OCI-LY3 (cell line): ENCODE data around the gene BHMT.

Source experiments
- H2AFZ ChIP-seq: fragments of 200-600, 300-600 bp; shearing (Covaris generic); 2 replicates; pipeline ENCODE4 v1.6.0; 2014; ENCODE audit warnings: antibody characterized with exemption, low read depth, low read length
- H3K27ac ChIP-seq: fragments of 200-600, 300-600 bp; sonication (generic); 2 replicates; pipeline ENCODE4 v1.5.1; 2014; ENCODE audit warnings: mild to moderate bottlenecking, low read length, moderate library complexity, mixed read lengths
- H3K27me3 ChIP-seq: fragments of 200-600, 300-600 bp; sonication (generic); 2 replicates; pipeline ENCODE4 v1.6.1; 2014; ENCODE audit warnings: low read depth, low read length, mixed read lengths
- H3K36me3 ChIP-seq: fragments of 200-600, 300-600 bp; sonication (generic); replicated peaks from 2 replicates; pipeline ENCODE3; 2014; ENCODE audit warnings: low read depth, low read length, mixed read lengths
- H3K4me1 ChIP-seq: fragments of 300-600, 200-600 bp; sonication (generic); 2 replicates; pipeline ENCODE4 v1.6.1; 2014; ENCODE audit warnings: low read length, mixed read lengths
- H3K4me2 ChIP-seq: fragments of 200-600, 300-600 bp; sonication (generic); 2 replicates; pipeline ENCODE4 v1.6.1; 2014; ENCODE audit warnings: low read length, mixed read lengths
- H3K4me3 ChIP-seq: fragments of 300-600, 200-600 bp; sonication (generic); 2 replicates; pipeline ENCODE4 v1.5.1; 2014; ENCODE audit warnings: antibody characterized with exemption, mild to moderate bottlenecking, low read length, moderate library complexity
- H3K79me2 ChIP-seq: fragments of 300-600, 200-600 bp; shearing (Covaris generic); 2 replicates; pipeline ENCODE4 v1.6.1; 2014; ENCODE audit warnings: mild to moderate bottlenecking, low read length, mixed read lengths
- H3K9ac ChIP-seq: fragments of 300-600, 200-600 bp; shearing (Covaris generic); 2 replicates; pipeline ENCODE4 v1.6.0; 2014; ENCODE audit warnings: mild to moderate bottlenecking, low read length, moderate library complexity
- H3K9me3 ChIP-seq: fragments of 200-600, 300-600 bp; shearing (Covaris generic); 2 replicates; pipeline ENCODE4 v1.6.1; 2014; ENCODE audit warnings: low read length, mixed read lengths; ENCODE audit not compliant: insufficient read depth
- H4K20me1 ChIP-seq: fragments of 200-600, 300-600 bp; sonication (generic); 2 replicates; pipeline ENCODE4 v1.6.1; 2016; ENCODE audit warnings: low read length, mixed read lengths; ENCODE audit not compliant: insufficient read depth
- EZH2phosphoT487 ChIP-seq: fragments of 200-600 bp; shearing (Covaris generic); IDR thresholded peaks from 2 replicates; pipeline ENCODE4 v1.6.1; 2018; ENCODE audit warnings: antibody characterized with exemption, mixed run types, low read depth
- TF ChIP-seq, protein P1 (sequence below): fragments of 200-600, 300-600 bp; sonication (generic); IDR thresholded peaks from 2 replicates; pipeline ENCODE4 v1.5.1; 2014; ENCODE audit warnings: antibody characterized with exemption, low read length, low read depth

Gene BHMT

DNA sequence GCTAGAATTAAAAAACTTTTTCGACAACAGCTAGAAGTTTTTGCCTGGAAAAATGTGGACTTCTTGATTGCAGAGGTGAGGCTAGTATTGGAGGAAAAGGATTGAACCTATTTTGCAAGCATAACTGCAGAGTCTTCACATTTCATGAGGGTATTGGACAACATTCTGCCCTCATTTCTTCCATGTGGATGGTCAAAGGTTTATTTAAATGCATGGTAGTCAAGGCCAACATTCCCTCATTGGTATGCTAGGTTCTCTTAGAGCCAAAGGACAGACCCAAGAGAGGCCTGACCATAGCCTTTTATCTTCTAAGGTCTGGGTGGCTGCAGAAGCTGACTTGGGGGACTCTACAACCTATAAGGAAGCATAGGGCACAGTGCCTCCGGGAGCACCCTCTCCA lies 30.8 kb upstream of the BHMT start:
- H3K27me3 ChIP-seq = no peaks in the 10 kb centered on the region
- no peak overlapping the region for H3K4me2 ChIP-seq
- no peak overlapping the region for H3K9ac ChIP-seq
- no peaks in the 10 kb centered on the region for H3K79me2 ChIP-seq
- H3K4me1 ChIP-seq = no peaks in the 10 kb centered on the region
- H3K27ac ChIP-seq = no peak overlapping the region
- H3K36me3 ChIP-seq = no peaks in the 10 kb centered on the region
- H4K20me1 ChIP-seq = no peaks in the 10 kb centered on the region
- H3K9me3 ChIP-seq = no peaks in the 10 kb centered on the region
- no peak for TF ChIP-seq EZH2phosphoT487
- TF ChIP-seq, protein P1, sequence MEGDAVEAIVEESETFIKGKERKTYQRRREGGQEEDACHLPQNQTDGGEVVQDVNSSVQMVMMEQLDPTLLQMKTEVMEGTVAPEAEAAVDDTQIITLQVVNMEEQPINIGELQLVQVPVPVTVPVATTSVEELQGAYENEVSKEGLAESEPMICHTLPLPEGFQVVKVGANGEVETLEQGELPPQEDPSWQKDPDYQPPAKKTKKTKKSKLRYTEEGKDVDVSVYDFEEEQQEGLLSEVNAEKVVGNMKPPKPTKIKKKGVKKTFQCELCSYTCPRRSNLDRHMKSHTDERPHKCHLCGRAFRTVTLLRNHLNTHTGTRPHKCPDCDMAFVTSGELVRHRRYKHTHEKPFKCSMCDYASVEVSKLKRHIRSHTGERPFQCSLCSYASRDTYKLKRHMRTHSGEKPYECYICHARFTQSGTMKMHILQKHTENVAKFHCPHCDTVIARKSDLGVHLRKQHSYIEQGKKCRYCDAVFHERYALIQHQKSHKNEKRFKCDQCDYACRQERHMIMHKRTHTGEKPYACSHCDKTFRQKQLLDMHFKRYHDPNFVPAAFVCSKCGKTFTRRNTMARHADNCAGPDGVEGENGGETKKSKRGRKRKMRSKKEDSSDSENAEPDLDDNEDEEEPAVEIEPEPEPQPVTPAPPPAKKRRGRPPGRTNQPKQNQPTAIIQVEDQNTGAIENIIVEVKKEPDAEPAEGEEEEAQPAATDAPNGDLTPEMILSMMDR = no peak
- no peak overlapping the region for H3K4me3 ChIP-seq
- no peak overlapping the region for H2AFZ ChIP-seq

DNA sequence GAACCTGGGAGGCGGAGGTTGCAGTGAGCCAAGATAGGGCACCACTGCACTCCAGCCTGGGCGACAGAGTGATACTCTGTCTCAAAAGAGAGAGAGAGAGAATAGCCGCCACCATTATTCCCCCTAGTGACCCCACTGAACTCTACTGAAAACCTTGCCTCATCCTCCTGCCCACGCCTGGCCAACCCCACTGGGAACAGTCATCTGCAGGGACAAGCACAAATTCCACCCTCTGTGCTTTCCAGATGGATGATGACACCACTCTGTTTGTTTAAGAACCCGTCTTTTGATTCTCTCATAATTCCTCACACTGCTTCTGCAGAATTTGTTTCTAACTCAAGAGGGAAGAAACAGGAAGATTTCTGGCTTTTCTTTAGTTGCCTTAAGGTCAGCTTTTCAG lies 29.8 kb upstream of the BHMT start:
- Histone ChIP-seq H3K9ac (no peak overlapping the region), H3K79me2 (no peaks in the 10 kb centered on the region), H4K20me1 (no peaks in the 10 kb centered on the region), H3K27ac (no peak overlapping the region), H3K4me2 (no peak overlapping the region), H2AFZ (no peak overlapping the region), H3K4me1 (no peaks in the 10 kb centered on the region), H3K4me3 (no peak overlapping the region), H3K9me3 (no peaks in the 10 kb centered on the region), H3K36me3 (no peaks in the 10 kb centered on the region), H3K27me3 (no peaks in the 10 kb centered on the region)
- TF ChIP-seq, protein P1 = no peak
- TF ChIP-seq EZH2phosphoT487 = no peak

DNA sequence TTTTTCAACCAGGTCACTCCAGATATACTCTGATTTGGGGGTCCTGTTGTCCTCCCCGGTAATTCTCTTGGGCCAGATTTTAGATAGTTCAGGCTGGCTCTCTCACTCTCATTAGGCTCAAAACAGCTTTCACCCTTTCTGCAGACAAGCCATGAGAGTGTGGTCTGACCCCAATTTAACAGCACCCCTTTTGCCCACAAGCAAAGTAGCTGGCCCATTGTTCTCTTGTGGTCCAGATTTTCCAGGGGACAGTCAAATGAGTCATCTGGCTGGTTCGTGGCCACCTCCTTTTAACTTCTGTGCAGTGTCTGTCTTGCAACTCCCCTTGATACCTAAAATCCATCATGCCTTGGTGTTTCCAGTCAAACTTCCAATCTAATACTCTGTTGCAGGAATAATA lies 25.5 kb upstream of the BHMT start:
- no peak overlapping the region for H2AFZ ChIP-seq

DNA sequence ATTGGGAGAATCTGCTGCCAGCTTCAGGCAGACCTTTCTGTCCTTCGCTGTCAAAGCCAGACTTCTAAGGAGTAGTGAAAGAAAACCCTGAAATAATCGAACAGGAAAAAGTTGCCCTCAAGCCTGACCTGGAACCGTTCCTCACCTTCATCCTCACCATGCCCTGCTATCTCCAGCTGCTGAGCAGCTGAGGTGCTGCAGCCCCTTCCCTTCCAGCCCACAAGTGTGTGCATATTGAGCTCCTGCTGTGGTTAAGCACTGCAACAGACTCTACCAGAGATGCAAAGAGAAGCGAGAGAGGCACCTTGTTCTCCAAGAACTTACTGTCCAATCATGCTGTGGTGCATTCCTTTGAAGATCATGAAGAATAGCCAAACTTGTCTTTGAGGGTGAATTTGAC lies 23.1 kb upstream of the BHMT start:
- H3K4me3 ChIP-seq = no peak overlapping the region
- H2AFZ ChIP-seq = no peak overlapping the region
- TF ChIP-seq, protein P1 = no peak
- TF ChIP-seq EZH2phosphoT487 = no peak
- H3K9me3 ChIP-seq = no peaks in the 10 kb centered on the region
- no peak overlapping the region for H3K4me2 ChIP-seq
- H3K36me3 ChIP-seq = no peaks in the 10 kb centered on the region
- H3K4me1 ChIP-seq = no peaks in the 10 kb centered on the region
- H3K27me3 ChIP-seq = no peaks in the 10 kb centered on the region
- no peak overlapping the region for H3K9ac ChIP-seq
- H4K20me1 ChIP-seq = no peaks in the 10 kb centered on the region
- H3K79me2 ChIP-seq = no peaks in the 10 kb centered on the region
- H3K27ac ChIP-seq = no peak overlapping the region

More for the DNA sequence above, 25.5 kb upstream of the BHMT start:
- Histone ChIP-seq H3K9ac (no peak overlapping the region), H4K20me1 (no peaks in the 10 kb centered on the region), H3K79me2 (no peaks in the 10 kb centered on the region), H3K9me3 (no peaks in the 10 kb centered on the region), H3K27ac (no peak overlapping the region), H3K4me3 (no peak overlapping the region), H3K4me1 (no peaks in the 10 kb centered on the region), H3K4me2 (no peak overlapping the region), H3K36me3 (no peaks in the 10 kb centered on the region), H3K27me3 (no peaks in the 10 kb centered on the region)
- TF ChIP-seq, protein P1 = no peak
- no peak for TF ChIP-seq EZH2phosphoT487
